GM18907 (cell line): ENCODE results near the gene SIGLEC12.
"Not testable (repeated sequence)": the region's sequence is repeated elsewhere in the genome, so short reads cannot be mapped to it uniquely, and the experiment has no call there.

ENCODE experiments used
- ATAC-seq: cut with Tn5 transposase; IDR thresholded peaks from one replicate; pipeline ENCODE4 v1.9.1; 2021; ENCODE audit warnings: mild to moderate bottlenecking, moderate library complexity; ENCODE audit not compliant: unreplicated experiment

SIGLEC12 gene

DNA sequence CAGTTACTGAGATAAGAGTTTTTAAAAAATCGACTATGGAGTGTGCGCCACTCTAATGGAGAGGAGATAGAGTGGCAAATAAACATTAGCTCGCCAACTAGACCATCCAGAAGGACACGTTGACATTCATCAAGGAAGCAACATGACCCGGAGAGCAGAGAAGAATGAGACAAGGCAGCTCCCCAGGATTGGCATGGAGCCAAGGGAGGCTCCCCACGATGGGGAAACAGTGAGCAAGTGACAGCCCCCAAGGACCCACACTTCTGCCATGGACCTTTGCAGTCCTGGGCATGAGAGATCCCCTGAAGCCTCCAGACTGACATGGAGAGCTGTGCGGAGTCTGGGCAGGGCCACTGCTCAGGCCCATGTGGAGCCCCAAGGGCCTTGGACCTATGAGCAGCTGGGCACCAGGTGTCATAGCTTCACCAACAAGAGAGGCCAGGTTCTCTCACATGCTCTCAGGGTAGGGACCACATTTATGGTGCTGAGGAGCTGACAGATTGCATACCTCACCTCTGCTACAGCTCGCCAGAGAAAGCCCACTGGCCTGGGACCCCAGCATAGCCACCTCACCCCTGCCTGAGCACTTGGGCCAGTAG lies 23.2 kb upstream of the SIGLEC12 start:
- ATAC-seq: no peak

DNA sequence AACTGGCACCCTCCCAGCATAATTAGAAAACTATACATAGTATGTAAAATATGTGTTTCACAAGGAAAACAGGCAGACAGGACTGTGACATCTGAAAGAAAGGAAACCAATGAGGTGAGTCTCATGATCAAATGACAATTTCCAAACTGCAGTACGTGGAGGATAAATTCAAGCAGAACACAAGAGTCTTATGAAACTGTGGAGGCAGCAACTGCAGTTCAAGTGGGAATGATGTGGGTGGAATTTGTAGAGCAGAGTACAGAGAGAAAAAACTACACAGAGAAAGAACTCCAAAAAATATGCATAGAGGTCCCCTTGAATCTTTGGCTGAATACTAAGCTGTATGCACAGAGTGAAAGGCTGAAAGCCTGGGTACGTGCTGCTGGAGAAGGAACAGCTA lies 20.2 kb upstream of the SIGLEC12 start:
- ATAC-seq: no peak

DNA sequence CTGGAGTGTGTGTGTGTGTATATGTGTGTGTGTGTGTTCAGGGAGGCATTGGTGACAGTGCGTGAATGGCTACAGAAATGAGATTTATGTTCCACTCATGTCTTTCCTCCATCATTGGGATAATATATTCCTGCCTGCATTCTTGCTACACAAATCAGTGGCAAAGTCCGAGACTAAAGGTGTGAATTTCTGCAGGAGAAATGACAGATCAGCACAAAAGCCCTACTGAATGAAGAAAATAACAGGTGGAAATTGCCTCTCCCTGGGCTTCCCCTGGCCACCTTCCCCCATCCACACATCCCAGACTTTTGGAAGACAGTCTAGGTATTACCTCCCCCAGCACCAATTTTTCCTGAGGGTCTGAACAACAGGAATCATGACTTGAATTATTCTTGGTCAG lies 19.8 kb upstream of the SIGLEC12 start:
- no peak for ATAC-seq

DNA sequence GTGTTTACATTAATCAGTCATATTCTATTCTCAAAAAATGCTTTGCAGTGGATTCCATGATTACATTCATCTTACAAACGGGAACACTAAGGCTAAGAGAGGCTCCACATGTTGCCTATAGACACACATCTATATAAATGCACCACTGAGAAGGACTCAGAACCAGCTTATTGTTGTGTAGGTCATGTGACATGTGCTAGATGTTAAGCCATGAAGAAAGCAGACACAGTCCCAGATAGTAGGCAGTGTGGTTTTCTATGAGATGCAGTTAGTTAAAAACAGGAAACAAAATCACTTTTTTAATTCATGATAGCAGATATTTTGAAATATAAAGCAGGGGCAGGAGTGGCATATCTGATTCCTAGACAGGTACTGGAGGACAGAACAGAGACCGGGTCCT lies 19.1 kb upstream of the SIGLEC12 start:
- ATAC-seq: no peak

DNA sequence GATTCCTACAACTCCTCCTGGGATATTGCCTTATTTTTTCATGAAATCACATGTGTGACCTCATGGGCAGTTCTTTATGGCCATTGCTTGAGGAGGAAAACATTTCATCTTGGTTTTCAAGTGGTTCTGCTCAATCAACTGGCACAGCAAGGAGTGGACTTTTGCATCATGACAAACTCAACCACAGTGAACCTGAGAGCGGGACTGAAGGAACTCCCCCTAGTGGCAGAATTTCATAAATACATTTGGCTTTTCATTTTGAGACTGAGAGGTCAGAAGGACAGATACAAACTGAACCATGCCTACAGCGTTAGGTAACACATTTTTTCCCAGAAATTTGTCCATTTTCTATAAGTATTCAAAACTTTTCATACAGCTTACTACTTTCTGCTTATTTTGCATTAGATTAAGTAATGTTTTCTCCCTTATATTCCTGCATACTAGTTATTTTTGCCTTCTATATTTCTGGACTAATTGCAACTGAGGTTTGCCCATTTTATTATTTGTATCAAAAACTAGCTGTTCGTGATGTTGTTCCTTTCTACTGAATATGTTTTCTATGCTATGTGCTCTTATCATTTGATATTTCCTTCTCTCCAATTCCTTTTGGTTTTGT lies 13.4 kb upstream of the SIGLEC12 start:
- ATAC-seq: no peak

DNA sequence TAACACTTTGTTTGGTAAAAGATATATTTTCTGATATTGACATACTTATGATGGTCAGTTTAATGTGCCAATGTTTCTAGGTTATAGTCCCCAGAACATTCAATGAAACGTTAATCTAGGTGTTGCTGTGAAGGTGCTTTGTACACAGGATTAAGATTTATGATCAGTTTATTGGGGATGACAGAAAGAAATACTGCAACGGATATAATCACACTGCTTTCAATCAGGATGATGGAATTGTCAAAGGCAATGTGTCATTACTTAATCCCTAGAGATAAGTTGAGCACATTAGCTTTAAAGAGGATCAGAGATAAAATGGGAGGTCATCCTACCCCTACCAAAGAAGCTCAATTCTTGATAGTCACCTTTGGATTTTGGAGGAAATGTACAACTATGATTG lies 12.4 kb upstream of the SIGLEC12 start:
- ATAC-seq: no peak

DNA sequence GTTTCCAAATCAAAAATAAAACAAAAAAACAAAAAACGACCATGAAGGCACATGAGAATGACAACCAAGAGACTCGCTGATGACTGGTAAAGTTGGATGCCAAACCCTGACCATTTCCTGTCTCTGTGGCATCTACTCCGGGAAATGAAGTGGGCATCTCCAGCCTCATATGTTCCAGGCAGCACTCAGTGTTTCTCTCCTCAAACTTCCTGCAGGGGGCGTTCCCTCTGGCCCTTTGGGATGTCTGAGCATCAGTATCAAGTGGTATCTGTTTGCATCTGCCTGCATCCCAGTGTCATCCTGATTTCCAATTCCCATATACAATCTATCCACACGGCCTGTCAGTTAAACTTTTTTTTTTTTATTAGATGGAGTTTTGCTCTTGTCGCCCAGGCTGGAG lies 9.8 kb upstream of the SIGLEC12 start:
- ATAC-seq: no peak

DNA sequence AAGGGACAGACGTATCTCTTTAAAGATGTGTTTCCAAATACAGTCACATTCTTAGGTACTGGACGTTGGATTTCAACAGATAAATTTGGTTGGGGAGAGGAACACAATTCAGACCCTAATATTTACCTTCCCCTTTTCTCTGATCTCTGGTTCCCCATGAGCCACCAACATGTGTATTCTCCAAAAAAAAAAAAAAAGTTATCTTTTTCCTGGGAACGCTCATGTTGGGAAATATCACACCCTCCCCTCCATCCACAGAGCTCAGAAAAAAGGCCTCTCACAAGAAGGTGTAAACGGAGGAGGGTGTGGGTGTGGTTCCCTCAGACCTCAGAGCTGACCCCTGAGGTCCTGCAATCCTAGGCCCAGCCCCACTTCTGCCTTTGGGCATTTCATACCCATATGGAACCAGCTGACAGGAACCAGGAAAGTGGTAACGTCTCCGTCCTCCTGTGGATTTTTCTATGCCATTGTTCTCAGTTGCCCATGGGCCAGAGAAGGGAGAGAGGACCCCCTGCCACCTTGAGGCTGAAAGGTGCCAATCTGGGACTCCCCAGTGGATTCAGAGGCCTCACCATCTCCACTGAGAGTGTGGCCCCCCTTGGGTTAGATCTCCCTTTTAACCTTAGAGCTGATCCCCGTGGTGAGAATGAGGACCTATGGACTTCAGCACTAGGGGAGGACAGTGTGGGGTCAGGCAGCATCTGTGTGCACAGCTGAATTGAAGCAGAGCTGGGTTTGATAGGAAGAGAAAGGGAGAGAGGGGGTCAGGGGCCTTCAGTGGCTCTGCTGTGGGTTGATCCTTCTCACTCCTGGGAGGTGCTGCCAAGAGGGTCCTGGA lies 8.4 kb upstream of the SIGLEC12 start:
- no peak for ATAC-seq

DNA sequence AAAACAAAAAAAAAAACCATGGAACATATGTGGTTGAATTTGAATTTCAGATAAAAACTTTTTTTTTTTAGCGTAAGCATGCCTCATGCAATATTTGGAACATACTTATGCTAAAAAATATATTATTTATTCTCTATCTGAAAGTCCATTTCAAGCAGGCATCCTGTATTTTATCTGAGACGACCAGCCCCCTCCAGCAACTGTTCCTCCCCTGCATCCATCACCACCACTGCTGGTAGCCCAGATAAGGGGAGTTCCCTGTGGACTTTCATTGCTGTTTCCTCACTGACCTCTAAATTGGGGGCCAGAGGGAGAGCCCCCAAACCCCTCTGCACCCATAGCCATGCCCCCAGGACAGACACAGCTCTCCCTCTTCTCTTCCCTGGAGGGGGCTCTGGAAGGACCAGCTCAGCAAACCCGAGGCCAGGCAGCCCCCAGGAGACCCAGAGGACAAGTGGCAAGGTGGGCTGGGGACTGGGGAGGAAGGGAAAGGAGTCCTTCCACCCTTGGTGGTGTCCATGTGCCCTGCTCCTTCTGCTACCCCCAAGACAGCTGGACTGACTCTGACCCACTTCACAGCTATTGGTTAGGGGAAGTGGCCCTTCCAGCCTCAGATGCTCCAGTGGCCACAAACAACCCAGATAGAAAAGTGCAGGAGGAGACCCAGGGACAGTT lies 6.6 kb upstream of the SIGLEC12 start:
- no peak for ATAC-seq

DNA sequence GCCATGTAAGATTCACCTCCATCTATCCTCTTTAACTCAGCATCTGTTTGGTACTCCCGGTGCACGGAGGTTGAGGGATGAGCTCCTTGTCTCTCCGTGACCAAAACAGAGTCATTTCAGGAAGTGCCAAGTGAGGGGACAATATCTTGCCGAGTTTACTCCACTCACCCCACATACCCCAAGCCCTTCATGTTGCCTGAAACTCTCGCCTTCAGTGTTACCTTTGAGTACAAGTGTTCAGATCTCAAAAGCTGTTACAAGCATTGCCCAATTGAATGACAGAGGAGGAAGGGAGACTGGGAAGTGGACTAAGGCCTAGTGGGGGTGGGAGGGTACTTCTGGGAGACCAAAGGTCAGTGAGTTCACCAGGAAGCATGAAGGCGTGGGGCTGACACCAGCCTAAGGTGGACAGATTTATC lies 6.0 kb upstream of the SIGLEC12 start:
- no peak for ATAC-seq

DNA sequence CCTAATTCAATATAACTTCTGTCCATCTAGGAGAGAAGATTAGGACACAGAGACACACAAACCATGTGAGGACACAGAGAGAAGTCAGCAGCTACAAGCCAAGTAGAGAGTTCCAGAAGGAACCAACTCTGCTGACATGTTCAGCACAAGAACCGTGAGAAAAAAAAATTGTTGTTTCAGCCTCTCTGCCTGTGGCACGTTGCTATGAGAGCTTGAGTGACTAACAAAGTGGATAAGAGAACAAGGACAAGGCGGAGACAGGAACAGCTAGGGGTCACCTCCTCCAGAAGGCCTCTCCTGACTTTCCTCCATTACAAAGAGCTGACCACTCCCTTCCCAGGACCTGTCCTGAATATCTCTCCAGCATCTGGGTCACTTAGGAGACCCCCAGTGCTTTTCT lies 5.6 kb upstream of the SIGLEC12 start:
- ATAC-seq: no peak

DNA sequence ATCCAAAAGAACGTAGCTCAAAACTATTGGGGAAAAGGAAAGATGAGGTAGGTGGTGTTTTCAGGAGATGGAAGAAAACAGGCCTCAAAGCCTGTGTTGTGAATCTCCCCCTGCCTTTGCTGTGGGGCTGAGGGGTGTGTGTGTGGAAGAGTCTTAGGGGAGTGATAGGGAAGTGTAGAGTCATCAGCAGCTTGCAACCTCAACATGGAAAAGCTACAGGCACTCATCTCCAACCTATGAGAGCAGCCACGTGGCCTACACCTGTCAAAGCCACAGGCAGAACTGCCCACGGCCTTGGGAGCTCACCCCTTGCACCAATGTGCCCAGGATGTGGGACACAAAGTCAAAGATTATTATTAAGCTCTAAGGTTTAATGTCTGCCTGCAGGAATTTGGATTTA lies 4.3 kb upstream of the SIGLEC12 start:
- ATAC-seq: no peak

DNA sequence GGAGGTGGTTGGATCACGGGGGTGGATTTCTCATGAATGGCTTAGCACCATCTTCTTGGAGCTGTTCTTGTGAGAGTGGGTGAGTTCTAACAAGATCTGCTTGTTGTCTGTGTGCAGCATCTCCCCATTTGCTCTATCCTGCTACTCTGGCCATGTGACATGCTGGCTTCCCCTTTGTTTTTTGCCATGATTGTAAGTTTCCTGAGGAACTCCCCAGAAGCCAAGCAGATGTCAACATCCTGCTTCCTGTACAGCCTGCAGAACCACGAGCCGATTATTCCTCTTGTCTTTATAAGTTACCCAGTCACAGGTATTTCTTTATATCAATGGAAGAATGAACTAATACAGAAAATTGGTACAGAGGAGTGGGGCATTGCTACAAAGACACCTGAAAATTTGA lies 2.3 kb upstream of the SIGLEC12 start:
- no peak for ATAC-seq

DNA sequence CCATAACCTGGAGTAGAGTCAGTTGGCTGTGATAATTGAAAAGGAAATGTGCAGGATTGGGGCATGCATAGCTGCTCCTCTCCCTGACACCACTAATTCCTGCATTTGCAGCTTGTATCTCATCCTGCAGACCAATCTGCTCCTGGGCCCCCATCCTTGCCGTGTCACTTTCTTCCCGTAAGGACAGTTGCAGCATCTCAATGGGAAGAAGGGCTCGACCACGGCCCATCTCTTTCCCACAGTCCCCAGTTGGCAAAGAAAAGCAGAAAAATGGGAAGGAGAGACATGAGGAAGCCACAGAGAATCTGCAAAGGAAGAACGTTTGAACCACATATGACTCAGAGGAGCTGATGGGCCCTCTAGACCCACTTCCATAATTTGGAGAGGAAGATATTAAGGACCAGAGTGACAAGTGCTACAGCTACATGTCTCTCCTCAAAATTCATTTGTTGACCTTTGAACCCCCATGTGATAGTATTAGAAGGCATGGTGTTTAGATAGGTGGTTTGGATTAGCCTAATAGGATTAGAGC lies 1.8 kb upstream of the SIGLEC12 start:
- no peak for ATAC-seq

DNA sequence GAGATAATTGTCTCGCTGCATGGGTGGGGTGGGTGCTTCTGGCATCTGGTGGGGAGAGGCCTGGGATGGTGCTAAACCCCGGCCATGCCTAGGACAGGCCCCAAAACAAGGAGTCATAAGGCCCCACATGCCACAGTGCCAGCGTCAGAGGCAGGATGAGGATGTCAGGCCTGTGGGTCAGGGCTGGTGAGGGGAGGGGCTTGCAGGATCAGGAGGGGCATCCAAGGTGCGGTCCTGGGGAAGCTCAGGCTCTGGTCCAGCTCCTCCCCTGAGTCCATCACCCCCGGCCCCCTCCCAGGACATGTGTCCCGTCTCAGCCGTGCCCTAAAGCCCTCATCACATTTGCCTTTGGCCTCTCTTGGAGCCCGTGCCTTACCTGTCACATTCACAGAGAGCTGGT lies 669 bp downstream of the SIGLEC12 start:
- ATAC-seq: not testable (repeated sequence)

DNA sequence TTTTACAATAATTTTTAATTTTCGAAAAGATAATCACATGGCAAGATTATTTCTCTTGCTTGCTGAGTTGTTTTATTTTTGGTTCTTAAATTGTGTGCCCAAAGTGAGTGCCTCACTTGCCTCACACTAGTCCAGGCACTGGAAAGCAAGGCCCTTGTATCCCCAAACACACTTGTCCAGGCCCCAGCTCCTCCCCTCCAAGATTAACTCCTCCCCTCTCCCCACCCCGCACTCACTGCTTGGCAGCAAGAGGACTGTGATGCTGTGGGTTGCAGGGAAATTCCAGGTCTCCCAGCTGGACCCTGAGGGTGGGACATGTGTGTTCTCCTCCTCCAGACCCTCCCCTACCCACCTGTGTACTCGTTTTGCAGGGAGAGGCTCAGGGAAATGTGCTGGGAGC lies 3.9 kb downstream of the SIGLEC12 start:
- ATAC-seq: no peak

DNA sequence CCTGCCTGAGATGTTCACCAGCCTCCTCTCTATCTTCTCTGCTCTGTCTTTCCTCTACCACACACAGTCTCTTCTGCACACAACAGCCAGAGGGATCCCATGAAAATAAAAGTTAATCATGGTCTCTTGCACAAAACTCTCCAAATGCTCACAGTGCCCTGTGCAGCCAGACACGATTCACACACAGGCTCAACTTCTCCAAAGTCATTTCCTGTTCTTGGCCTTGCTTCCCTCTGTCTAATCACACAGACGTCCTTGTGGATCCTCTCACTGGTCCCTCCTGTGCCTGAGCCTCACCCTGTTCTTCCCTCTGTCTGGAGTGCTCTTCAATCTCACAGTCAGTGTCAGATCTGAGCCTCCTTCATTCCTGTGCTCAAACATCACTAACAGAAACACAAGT lies 7.8 kb downstream of the SIGLEC12 start:
- no peak for ATAC-seq

DNA sequence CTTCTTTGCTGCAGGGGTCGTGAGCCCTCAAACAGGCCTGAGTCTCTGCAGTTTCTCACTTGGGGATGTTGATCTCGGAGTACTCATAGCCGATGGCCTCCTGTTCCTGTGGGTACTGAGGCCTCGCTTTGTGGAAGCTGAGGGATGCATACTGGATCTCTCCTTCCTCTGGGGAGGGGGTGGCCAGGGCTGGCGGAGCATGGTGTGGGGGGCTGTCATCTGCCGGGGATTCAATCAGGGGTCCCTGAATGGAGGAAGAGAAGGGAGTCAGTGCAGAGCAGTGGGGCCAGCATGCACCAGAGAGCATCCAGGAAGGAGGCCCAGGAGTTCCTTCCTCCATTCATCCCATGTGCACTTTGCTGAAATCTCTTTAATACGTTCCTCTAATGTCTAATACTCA lies 10.0 kb downstream of the SIGLEC12 start:
- no peak for ATAC-seq

DNA sequence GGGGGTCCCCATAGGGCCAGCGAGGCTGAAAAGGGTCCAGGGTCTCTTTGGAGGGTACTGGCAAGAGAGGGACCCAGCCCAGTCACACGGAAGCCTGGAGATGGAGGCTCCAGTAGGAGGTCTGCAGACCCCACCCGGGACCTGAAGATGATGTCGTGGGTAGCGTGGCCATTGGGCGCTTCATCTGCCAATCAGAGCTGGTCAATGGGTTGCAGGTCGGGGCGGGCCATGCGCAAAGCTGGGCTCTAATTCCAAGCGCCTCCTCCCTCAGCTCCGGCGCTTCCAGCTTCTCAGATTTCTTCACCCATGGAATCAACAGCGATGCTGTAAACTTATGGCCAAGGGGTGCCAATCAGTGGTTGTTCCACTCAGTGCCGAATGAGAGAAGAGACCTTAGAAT lies 10.9 kb downstream of the SIGLEC12 start:
- no peak for ATAC-seq

DNA sequence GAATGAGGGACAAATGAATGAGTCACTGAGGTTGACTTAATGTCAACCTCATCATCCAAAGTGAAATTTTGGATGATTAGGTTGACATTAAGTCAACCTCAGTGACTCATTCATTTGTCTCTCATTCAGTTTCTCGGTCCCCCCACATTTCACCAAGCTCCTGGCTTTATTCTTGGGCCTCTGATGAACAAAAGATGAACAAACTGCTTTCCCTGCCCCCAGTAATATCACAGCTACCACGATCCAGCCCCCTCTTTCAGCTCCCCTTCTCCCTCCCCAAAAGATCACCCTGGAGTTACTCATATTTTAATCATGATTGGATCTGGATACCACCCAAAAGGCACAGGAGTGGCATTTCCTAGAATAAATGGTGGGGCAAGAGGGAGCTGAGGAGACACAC lies 12.5 kb downstream of the SIGLEC12 start:
- ATAC-seq: no peak

DNA sequence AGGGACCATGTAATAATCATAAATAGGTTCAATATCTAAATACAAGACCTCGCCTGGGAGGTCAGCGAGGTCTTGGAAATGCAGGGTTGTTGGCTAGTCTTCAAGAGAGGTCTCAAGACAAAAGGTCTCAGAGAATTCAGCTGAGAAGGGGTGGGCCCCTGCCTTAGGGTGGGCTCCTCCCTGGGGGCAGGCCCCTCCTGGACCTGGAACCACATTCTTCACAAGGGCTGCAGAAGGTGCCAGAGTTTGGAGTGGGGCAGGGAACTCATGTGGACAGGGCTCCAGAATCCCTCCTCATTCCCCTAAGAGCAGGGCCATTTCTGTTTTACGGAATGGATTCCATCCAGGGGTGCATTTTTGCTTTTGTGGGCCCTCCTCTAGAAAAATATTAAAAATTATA lies 13.1 kb downstream of the SIGLEC12 start:
- ATAC-seq: no peak
